ENCODE measurements around the gene UPK3B. TPM values are rescaled to one million over a fixed set of nuclear protein-coding genes. Genes with fewer than 3 reads are reported as not detected.
A peak's percentile ranks its signal among the peaks of the same experiment; 100 is the strongest.
"Not testable (repeated sequence)": the region's sequence is repeated elsewhere in the genome, so short reads cannot be mapped to it uniquely, and the experiment has no call there.

The UPK3B gene
- total RNA-seq, 1 donor from 2014 or later, result 1.2 TPM

DNA sequence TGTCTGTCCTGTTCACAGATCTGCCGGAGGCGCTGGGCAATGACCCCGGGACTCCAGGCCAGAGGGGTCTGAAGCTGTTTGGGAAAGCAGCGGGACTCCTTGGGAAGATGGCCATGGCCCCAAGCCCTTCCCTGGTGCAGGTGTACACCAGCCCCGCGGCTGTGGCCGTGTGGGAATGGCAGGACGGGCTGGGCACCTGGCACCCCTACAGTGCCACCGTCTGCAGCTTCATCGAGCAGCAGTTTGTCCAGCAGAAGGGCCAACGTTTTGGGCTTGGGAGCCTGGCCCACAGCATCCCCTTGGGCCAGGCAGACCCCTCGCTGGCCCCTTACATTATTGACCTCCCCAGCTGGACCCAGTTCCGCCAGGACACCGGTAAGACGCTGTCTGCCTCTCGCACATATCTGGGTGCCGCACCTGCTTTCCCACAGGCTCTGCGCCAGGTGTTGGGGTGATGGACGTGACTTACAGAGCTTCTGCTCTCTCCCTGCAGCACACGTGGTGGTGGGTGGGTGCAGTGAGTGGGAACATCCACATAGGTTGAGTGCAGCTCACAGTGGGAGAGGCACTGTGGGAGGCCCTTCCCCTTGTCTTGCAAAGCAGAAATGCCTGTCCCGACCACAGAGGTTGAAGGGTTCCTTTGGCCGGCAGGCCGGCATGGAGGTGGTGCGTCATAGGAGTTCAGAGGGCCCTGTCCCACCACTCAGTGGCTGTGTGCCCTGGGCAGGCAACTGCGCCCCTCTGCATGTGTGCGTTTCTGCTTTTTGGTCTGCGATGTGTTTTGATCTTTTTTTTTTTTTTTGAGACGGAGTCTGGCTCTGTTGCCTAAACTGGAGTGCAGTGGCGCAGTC, 29.7 kb upstream of the UPK3B start:
- H3K27ac Mint-ChIP-seq; DNase-seq (ENCODE audit: low spot score); H3K27me3 Mint-ChIP-seq (ENCODE audit: low read depth); H3K4me1 Mint-ChIP-seq (ENCODE audit: low read depth); intact Hi-C loops (cut with micrococcal nuclease); H3K4me3 Mint-ChIP-seq (ENCODE audit: low read depth); H3K9me3 Mint-ChIP-seq: not testable (repeated sequence)
- H3K36me3 Mint-ChIP-seq (ENCODE audit: low read depth), result peaks cover 13% of the 10 kb centered on the region

GRCh38 chr7:76482660-76483059, 27.7 kb upstream of the UPK3B start:
- DNase-seq (ENCODE audit: low spot score); H3K27ac Mint-ChIP-seq; intact Hi-C loops (cut with micrococcal nuclease); H3K9me3 Mint-ChIP-seq; H3K4me3 Mint-ChIP-seq (ENCODE audit: low read depth); H3K27me3 Mint-ChIP-seq (ENCODE audit: low read depth); H3K4me1 Mint-ChIP-seq (ENCODE audit: low read depth): not testable (repeated sequence)
- peaks cover 13% of the 10 kb centered on the region for H3K36me3 Mint-ChIP-seq (ENCODE audit: low read depth)

DNA sequence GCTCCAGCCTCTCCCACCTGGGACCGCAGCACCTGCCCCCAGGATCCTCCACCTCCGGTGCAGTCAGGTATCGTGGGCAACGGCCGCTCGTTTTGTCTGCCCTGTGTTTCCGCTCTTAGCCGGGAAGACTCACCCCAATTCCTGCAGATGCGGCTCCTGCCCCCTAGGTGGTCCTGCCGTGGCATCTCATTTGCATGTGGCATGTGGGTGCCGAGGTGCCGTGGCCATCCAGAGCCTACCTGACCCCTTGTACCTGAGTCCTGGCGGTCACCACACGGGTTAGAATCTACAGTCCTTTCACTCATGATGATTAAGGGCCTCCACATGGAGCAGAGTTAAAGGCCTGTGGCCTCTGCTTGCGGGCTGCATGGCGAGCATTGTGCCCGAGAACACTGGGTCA, 27.3 kb upstream of the UPK3B start:
- H3K27me3 Mint-ChIP-seq (ENCODE audit: low read depth); intact Hi-C loops (cut with micrococcal nuclease); H3K9me3 Mint-ChIP-seq; DNase-seq (ENCODE audit: low spot score); H3K4me1 Mint-ChIP-seq (ENCODE audit: low read depth); H3K27ac Mint-ChIP-seq; H3K4me3 Mint-ChIP-seq (ENCODE audit: low read depth): not testable (repeated sequence)
- peaks cover 13% of the 10 kb centered on the region for H3K36me3 Mint-ChIP-seq (ENCODE audit: low read depth)

GRCh38 chr7:76484456-76484855, 25.9 kb upstream of the UPK3B start:
- intact Hi-C loops (cut with micrococcal nuclease); H3K27me3 Mint-ChIP-seq (ENCODE audit: low read depth); H3K27ac Mint-ChIP-seq; H3K4me1 Mint-ChIP-seq (ENCODE audit: low read depth); H3K4me3 Mint-ChIP-seq (ENCODE audit: low read depth); H3K9me3 Mint-ChIP-seq; DNase-seq (ENCODE audit: low spot score): not testable (repeated sequence)
- H3K36me3 Mint-ChIP-seq (ENCODE audit: low read depth), result peaks cover 13% of the 10 kb centered on the region

GRCh38 chr7:76485822-76486610, 24.3 kb upstream of the UPK3B start:
- H3K9me3 Mint-ChIP-seq; H3K27ac Mint-ChIP-seq; H3K4me1 Mint-ChIP-seq (ENCODE audit: low read depth); intact Hi-C loops (cut with micrococcal nuclease); H3K27me3 Mint-ChIP-seq (ENCODE audit: low read depth); H3K4me3 Mint-ChIP-seq (ENCODE audit: low read depth); DNase-seq (ENCODE audit: low spot score): not testable (repeated sequence)
- peaks cover 13% of the 10 kb centered on the region for H3K36me3 Mint-ChIP-seq (ENCODE audit: low read depth)

- H3K9me3 Mint-ChIP-seq; DNase-seq (ENCODE audit: low spot score); H3K4me1 Mint-ChIP-seq (ENCODE audit: low read depth); H3K4me3 Mint-ChIP-seq (ENCODE audit: low read depth); intact Hi-C loops (cut with micrococcal nuclease); H3K27me3 Mint-ChIP-seq (ENCODE audit: low read depth): not testable (repeated sequence)
- peaks cover 13% of the 10 kb centered on the region for H3K36me3 Mint-ChIP-seq (ENCODE audit: low read depth)
- peak overlapping the region; percentile 69 for H3K27ac Mint-ChIP-seq
Observed at GRCh38 chr7:76486618-76487017, 23.7 kb upstream of the UPK3B start.

DNA sequence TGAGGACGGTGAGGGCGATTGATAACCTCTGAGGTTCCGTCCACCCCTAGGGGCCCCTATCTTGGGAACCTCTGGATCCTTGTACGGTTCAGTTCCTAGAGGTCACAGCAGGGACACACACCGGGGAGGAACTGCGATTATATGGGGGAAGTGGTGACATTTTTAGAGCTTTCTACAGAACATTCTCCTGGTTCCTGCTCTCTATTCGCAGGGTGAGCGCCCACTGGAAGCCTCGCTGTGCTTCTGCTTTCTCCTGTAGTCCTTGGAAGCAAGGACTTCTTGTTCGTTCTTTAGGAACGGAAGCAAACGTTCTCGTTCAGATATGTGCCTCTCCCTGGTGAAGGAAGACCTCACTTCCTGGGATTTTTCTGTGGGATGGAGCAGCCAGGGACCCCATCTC, 22.4 kb upstream of the UPK3B start:
- H3K27ac Mint-ChIP-seq; H3K9me3 Mint-ChIP-seq; H3K27me3 Mint-ChIP-seq (ENCODE audit: low read depth); H3K36me3 Mint-ChIP-seq (ENCODE audit: low read depth); intact Hi-C loops (cut with micrococcal nuclease); DNase-seq (ENCODE audit: low spot score); H3K4me1 Mint-ChIP-seq (ENCODE audit: low read depth); H3K4me3 Mint-ChIP-seq (ENCODE audit: low read depth): not testable (repeated sequence)

- DNase-seq (ENCODE audit: low spot score); H3K4me1 Mint-ChIP-seq (ENCODE audit: low read depth): not testable (repeated sequence)
Observed at GRCh38 chr7:76492139-76492538, 18.2 kb upstream of the UPK3B start.

DNA sequence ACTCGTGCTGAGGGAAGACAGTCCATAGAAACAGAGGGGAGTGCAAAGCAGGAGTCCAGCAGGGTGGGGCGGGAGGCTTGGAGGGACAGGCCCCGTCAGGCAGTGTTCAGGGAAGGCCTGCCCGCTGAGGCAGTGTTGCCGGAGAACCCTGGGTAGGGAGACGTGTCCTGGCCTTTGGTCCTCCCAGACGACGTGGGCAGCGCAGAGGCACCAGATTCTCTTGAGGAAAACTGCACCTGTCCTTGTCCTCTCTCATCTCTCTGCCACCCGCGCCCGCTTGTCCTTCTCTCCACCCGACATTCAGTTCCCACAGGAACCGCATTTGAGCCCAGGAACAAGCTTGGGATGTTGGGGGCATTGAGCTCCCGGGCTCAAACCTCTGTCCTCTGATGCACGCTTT, 14.6 kb upstream of the UPK3B start:
- H3K9me3 Mint-ChIP-seq; intact Hi-C loops (cut with micrococcal nuclease); DNase-seq (ENCODE audit: low spot score); H3K4me1 Mint-ChIP-seq (ENCODE audit: low read depth); H3K27ac Mint-ChIP-seq; H3K4me3 Mint-ChIP-seq (ENCODE audit: low read depth); H3K27me3 Mint-ChIP-seq (ENCODE audit: low read depth); H3K36me3 Mint-ChIP-seq (ENCODE audit: low read depth): not testable (repeated sequence)

More at GRCh38 chr7:76492139-76492538, 18.2 kb upstream of the UPK3B start:
- H3K27ac Mint-ChIP-seq; H3K36me3 Mint-ChIP-seq (ENCODE audit: low read depth); intact Hi-C loops (cut with micrococcal nuclease); H3K4me3 Mint-ChIP-seq (ENCODE audit: low read depth); H3K27me3 Mint-ChIP-seq (ENCODE audit: low read depth); H3K9me3 Mint-ChIP-seq: not testable (repeated sequence)

DNA sequence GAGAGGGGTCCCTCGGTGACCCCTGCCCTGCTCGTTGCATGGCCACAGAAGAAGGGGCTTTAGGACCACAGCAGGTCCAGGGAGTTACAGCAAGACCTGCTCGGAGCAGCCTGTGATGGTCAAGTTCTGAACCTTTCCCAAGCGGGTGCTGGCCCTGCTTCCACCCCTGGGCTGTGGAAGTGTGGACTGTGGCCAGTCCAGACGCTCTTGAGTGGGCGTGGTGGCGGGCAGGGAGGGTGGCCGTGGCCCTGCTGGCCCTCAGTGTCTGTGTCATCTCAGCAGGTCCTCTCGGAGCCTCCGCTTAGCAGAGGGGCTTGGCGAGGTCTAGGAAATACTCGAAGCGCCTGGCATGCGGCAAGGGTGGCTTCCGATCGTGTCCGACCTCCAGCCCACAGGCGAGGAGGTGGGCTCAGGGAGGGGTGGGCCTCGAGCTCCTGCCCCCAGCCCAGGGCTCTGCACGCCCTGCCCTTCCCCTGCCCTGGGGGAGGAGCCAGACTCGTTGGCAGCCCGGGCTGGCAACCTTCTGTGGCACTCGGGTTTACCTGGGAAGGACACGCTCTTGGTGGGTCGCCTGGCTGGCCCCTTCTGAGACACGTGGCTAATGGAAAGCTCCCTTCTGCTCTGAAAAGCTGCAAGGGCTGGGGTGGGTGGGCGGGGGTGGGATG, 12.3 kb upstream of the UPK3B start:
- H3K4me3 Mint-ChIP-seq (ENCODE audit: low read depth); H3K4me1 Mint-ChIP-seq (ENCODE audit: low read depth); H3K27me3 Mint-ChIP-seq (ENCODE audit: low read depth); DNase-seq (ENCODE audit: low spot score); H3K36me3 Mint-ChIP-seq (ENCODE audit: low read depth); H3K9me3 Mint-ChIP-seq; H3K27ac Mint-ChIP-seq; intact Hi-C loops (cut with micrococcal nuclease): not testable (repeated sequence)

- intact Hi-C loops (cut with micrococcal nuclease); DNase-seq (ENCODE audit: low spot score); H3K27ac Mint-ChIP-seq; H3K27me3 Mint-ChIP-seq (ENCODE audit: low read depth); H3K4me1 Mint-ChIP-seq (ENCODE audit: low read depth); H3K36me3 Mint-ChIP-seq (ENCODE audit: low read depth); H3K4me3 Mint-ChIP-seq (ENCODE audit: low read depth); H3K9me3 Mint-ChIP-seq: not testable (repeated sequence)
Observed at GRCh38 chr7:76498583-76499200, 11.7 kb upstream of the UPK3B start.

DNA sequence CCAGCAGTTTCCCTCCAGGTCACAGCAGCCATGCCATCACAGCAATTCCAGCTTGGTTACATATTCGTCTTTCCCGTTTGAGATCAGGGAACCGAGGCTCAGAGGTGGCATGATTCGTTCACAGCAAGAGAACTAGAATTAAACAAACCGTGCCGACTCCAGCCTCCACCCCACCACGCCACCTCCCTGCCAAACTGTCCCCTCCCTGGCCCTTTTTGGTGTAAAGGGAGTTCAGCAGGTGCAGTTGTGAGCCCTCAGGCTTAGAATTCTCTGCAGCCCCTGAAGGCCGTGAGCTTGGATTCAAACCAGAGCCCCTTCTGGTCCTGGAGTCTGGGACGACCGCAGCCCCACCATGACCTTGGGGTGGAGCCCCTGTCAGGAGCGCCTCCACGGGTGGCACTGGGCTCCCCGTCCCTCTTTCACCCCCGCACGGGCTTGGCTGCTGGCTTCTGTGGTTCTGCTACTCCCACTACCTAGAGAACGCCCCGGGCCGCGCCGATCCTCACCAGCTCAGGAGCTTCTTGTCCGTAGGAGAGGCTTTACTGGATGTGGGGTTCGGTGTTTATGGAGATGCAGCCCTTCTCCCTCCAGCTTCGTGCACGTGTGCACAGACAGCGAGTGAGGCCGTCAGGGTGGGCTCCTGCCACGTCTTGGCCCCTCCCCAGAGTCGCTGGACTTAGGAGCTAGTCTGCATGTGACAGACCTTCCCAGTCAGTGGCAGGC, 11.0 kb upstream of the UPK3B start:
- H3K27ac Mint-ChIP-seq; H3K4me3 Mint-ChIP-seq (ENCODE audit: low read depth); H3K27me3 Mint-ChIP-seq (ENCODE audit: low read depth); intact Hi-C loops (cut with micrococcal nuclease); H3K9me3 Mint-ChIP-seq; DNase-seq (ENCODE audit: low spot score); H3K4me1 Mint-ChIP-seq (ENCODE audit: low read depth); H3K36me3 Mint-ChIP-seq (ENCODE audit: low read depth): not testable (repeated sequence)

All from activated T-helper 2 cell treated with anti-CD3 and anti-CD28 coated beads, Interferon-gamma antibody, Interleukin-2, Interleukin-4, amounts not matched to agents 10 μg/mL and 5 μg/mL and 100 μg/mL, durations not matched to agents 14 hours and 24 hours and 36 hours (primary cell).